H9 (cell line): ENCODE data around the gene SMIM14. TPM values are rescaled to one million over a fixed set of nuclear protein-coding genes. Genes with fewer than 3 reads are reported as not detected.

Experiments
- DNase-seq: peaks from one replicate; pipeline ENCODE4 v3.0.0-alpha.2; 2017
- H2AFZ ChIP-seq: one replicate; pipeline ENCODE4 v1.6.1; 2013; ENCODE audit warnings: mild to moderate bottlenecking, low read length, control low read depth, moderate library complexity
- H2AK5ac ChIP-seq: 2 replicates; pipeline ENCODE4 v1.6.1; 2013; ENCODE audit warnings: low read length, control low read depth, mixed read lengths; ENCODE audit not compliant: insufficient read length
- H2BK120ac ChIP-seq: one replicate; pipeline ENCODE4 v1.6.1; 2013; ENCODE audit warnings: low read depth, mild to moderate bottlenecking, low read length, control low read depth, inconsistent platforms; ENCODE audit not compliant: poor library complexity, severe bottlenecking
- H2BK12ac ChIP-seq: 2 replicates; pipeline ENCODE4 v1.6.1; 2013; ENCODE audit warnings: low read length, control low read depth, mixed read lengths, low read depth; ENCODE audit not compliant: insufficient read length
- H2BK15ac ChIP-seq: 2 replicates; pipeline ENCODE4 v1.6.1; 2013; ENCODE audit warnings: low read depth, low read length, control low read depth
- H2BK20ac ChIP-seq: one replicate; pipeline ENCODE4 v1.6.1; 2013; ENCODE audit warnings: low read depth, mild to moderate bottlenecking, low read length, control low read depth, inconsistent platforms; ENCODE audit not compliant: poor library complexity, severe bottlenecking
- H2BK5ac ChIP-seq: 2 replicates; pipeline ENCODE4 v1.6.1; 2013; ENCODE audit warnings: low read length, control low read depth, mixed read lengths; ENCODE audit not compliant: insufficient read length
- H3K14ac ChIP-seq: 2 replicates; pipeline ENCODE4 v1.6.1; 2013; ENCODE audit warnings: low read length, control low read depth; ENCODE audit not compliant: insufficient read depth
- H3K18ac ChIP-seq: 2 replicates; pipeline ENCODE4 v1.6.1; 2013; ENCODE audit warnings: low read depth, mild to moderate bottlenecking, mixed read lengths, low read length, control low read depth; ENCODE audit not compliant: insufficient read length
- H3K23ac ChIP-seq: 2 replicates; pipeline ENCODE4 v1.6.1; 2013; ENCODE audit warnings: low read length, control low read depth, mixed read lengths, low read depth; ENCODE audit not compliant: insufficient read length
- H3K23me2 ChIP-seq: 2 replicates; pipeline ENCODE4 v1.6.1; 2013; ENCODE audit warnings: low read depth, mild to moderate bottlenecking, mixed read lengths, low read length, control low read depth; ENCODE audit not compliant: insufficient read length, poor library complexity, severe bottlenecking
- H3K27ac ChIP-seq: 2 replicates; pipeline ENCODE4 v1.5.1; 2013; ENCODE audit warnings: low read length, control low read depth, mixed read lengths, low read depth; ENCODE audit not compliant: insufficient read length
- H3K27me3 ChIP-seq: 2 replicates; pipeline ENCODE4 v1.6.1; 2013; ENCODE audit warnings: low read length, control low read depth, inconsistent platforms; ENCODE audit not compliant: insufficient read depth
- H3K4ac ChIP-seq: 2 replicates; pipeline ENCODE4 v1.6.1; 2013; ENCODE audit warnings: low read depth, mild to moderate bottlenecking, control low read depth, inconsistent platforms, low read length, moderate library complexity
- H3K4me1 ChIP-seq: 2 replicates; pipeline ENCODE4 v1.6.1; 2013; ENCODE audit warnings: low read length, control low read depth, inconsistent platforms; ENCODE audit not compliant: insufficient read depth
- H3K4me2 ChIP-seq: 2 replicates; pipeline ENCODE4 v1.6.1; 2013; ENCODE audit warnings: low read length, control low read depth, mixed read lengths; ENCODE audit not compliant: insufficient read length, insufficient read depth
- H3K56ac ChIP-seq: 2 replicates; pipeline ENCODE4 v1.6.1; 2013; ENCODE audit warnings: low read depth, mild to moderate bottlenecking, mixed read lengths, low read length, control low read depth; ENCODE audit not compliant: insufficient read length
- H3K79me1 ChIP-seq: 2 replicates; pipeline ENCODE4 v1.6.1; 2013; ENCODE audit warnings: low read depth, mild to moderate bottlenecking, moderate library complexity, low read length, control low read depth, inconsistent platforms; ENCODE audit not compliant: insufficient read depth, poor library complexity, severe bottlenecking
- H3K79me2 ChIP-seq: 2 replicates; pipeline ENCODE4 v1.6.1; 2013; ENCODE audit warnings: low read length, control low read depth, inconsistent platforms; ENCODE audit not compliant: insufficient read depth
- H3K9ac ChIP-seq: 2 replicates; pipeline ENCODE4 v1.6.1; 2013; ENCODE audit warnings: low read length, control low read depth, mixed read lengths; ENCODE audit not compliant: insufficient read length; ENCODE audit errors: extremely low read depth
- H3K9me3 ChIP-seq: one replicate; pipeline ENCODE4 v1.6.1; 2013; ENCODE audit warnings: low read depth, low read length, inconsistent platforms; ENCODE audit not compliant: control insufficient read depth
- H3T11ph ChIP-seq: one replicate; pipeline ENCODE4 v1.6.1; 2013; ENCODE audit warnings: mild to moderate bottlenecking, low read length, control low read depth, inconsistent platforms
- H4K20me1 ChIP-seq: one replicate; pipeline ENCODE4 v1.6.1; 2013; ENCODE audit not compliant: control insufficient read depth, insufficient read length, insufficient read depth
- H4K5ac ChIP-seq: 2 replicates; pipeline ENCODE4 v1.6.1; 2013; ENCODE audit warnings: low read depth, mild to moderate bottlenecking, mixed read lengths, low read length, control low read depth; ENCODE audit not compliant: insufficient read length
- H4K8ac ChIP-seq: replicated peaks from 2 replicates; pipeline ENCODE4 v1.6.1; 2013; ENCODE audit warnings: low read length, control low read depth, mixed read lengths, low read depth; ENCODE audit not compliant: insufficient read length
- H4K91ac ChIP-seq: 2 replicates; pipeline ENCODE4 v1.6.1; 2013; ENCODE audit warnings: low read depth, mild to moderate bottlenecking, moderate library complexity, mixed read lengths, low read length, control low read depth; ENCODE audit not compliant: insufficient read length
- H3K27ac Mint-ChIP-seq, 3 experiments: 2 replicates in 2 of 3; 3 replicates in 1 of 3; pipeline ENCODE4 v1.8.0; 2020 to 2021; ENCODE audit warnings: mixed read lengths in 3 of 3, mild to moderate bottlenecking in 1 of 3, moderate library complexity in 1 of 3
- H3K27me3 Mint-ChIP-seq: 2 replicates; pipeline ENCODE4 v1.8.0; 2021; ENCODE audit warnings: low read depth, mild to moderate bottlenecking, moderate library complexity, mixed read lengths
- H3K36me3 Mint-ChIP-seq, 3 experiments: 2 replicates in 2 of 3; 3 replicates in 1 of 3; pipeline ENCODE4 v1.8.0; 2020 to 2021; ENCODE audit warnings: low read depth in 3 of 3, mixed read lengths in 3 of 3; ENCODE audit not compliant: insufficient read depth in 1 of 3
- H3K4me1 Mint-ChIP-seq, 2 experiments: 2 replicates each; pipeline ENCODE4 v1.8.0; 2020; ENCODE audit warnings: mixed read lengths in 2 of 2
- H3K4me3 Mint-ChIP-seq, 2 experiments: 2 replicates in 1 of 2; 3 replicates in 1 of 2; pipeline ENCODE4 v1.8.0; 2020 to 2021; ENCODE audit warnings: mild to moderate bottlenecking in 2 of 2, mixed read lengths in 2 of 2, moderate library complexity in 1 of 2
- H3K9me3 Mint-ChIP-seq, 2 experiments: 2 replicates in 1 of 2; 3 replicates in 1 of 2; pipeline ENCODE4 v1.8.0; 2020; ENCODE audit warnings: mild to moderate bottlenecking in 2 of 2, mixed read lengths in 2 of 2, moderate library complexity in 1 of 2
- total RNA-seq: library from RNA; stranded (reverse); gene quantifications from 2 replicates; pipeline ENCODE4 v1.2.1, GENCODE V29; 2021
- TF ChIP-seq, protein P1 (sequence below): fragments of 200-600 bp; sonication (generic); conservative IDR thresholded peaks from 3 replicates; pipeline ENCODE4 v1.8.0; 2021; ENCODE audit warnings: antibody characterized with exemption, mild to moderate bottlenecking

Gene SMIM14
- total RNA-seq, 1 experiment from 2014 or later, result 19.4 TPM

- Mint-ChIP-seq H3K27ac (no peak overlapping the region), H3K36me3 (peaks cover 22 to 46% (median 34%) of the 10 kb centered on the region in 3 experiments; a peak in 6 of 7 replicates), H3K4me1 (no peaks in the 10 kb centered on the region), H3K4me3 (no peak overlapping the region), H3K9me3 (no peaks in the 10 kb centered on the region), H3K27me3 (no peaks in the 10 kb centered on the region)
- Histone ChIP-seq H2AK5ac (no peak overlapping the region), H2BK5ac (no peak overlapping the region), H3K4me2 (no peak overlapping the region), H3K79me1 (no peaks in the 10 kb centered on the region), H3K23me2 (no peaks in the 10 kb centered on the region), H2AFZ (no peak overlapping the region), H2BK120ac (no peak overlapping the region), H2BK15ac (no peak overlapping the region), H3K27me3 (no peaks in the 10 kb centered on the region), H3K14ac (no peak overlapping the region), H4K5ac (no peak overlapping the region), H2BK20ac (no peak overlapping the region), H3T11ph (no peak overlapping the region), H3K4ac (no peak overlapping the region), H3K18ac (no peak overlapping the region), H3K27ac (no peak overlapping the region), H3K56ac (no peak overlapping the region), H4K20me1 (no peaks in the 10 kb centered on the region), H2BK12ac (no peak overlapping the region), H3K23ac (no peak overlapping the region), H3K4me1 (no peaks in the 10 kb centered on the region), H4K8ac (no peak overlapping the region), H3K9ac (no peak overlapping the region), H3K79me2 (no peaks in the 10 kb centered on the region), H3K9me3 (no peaks in the 10 kb centered on the region), H4K91ac (no peak overlapping the region)
- TF ChIP-seq, protein P1, sequence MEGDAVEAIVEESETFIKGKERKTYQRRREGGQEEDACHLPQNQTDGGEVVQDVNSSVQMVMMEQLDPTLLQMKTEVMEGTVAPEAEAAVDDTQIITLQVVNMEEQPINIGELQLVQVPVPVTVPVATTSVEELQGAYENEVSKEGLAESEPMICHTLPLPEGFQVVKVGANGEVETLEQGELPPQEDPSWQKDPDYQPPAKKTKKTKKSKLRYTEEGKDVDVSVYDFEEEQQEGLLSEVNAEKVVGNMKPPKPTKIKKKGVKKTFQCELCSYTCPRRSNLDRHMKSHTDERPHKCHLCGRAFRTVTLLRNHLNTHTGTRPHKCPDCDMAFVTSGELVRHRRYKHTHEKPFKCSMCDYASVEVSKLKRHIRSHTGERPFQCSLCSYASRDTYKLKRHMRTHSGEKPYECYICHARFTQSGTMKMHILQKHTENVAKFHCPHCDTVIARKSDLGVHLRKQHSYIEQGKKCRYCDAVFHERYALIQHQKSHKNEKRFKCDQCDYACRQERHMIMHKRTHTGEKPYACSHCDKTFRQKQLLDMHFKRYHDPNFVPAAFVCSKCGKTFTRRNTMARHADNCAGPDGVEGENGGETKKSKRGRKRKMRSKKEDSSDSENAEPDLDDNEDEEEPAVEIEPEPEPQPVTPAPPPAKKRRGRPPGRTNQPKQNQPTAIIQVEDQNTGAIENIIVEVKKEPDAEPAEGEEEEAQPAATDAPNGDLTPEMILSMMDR, result no peak
- DNase-seq, result no peak
These were observed 140.0 kb downstream of the SMIM14 start for GRCh38 chr4:39498727-39499020.
